Smooth muscle cell (in vitro differentiated cells): ENCODE measurements around the gene LEKR1. TPM values are rescaled to one million over a fixed set of nuclear protein-coding genes. Genes with fewer than 3 reads are reported as not detected.

Experiments used
- DNase-seq: peaks from one replicate; lab custom pipeline; 2025; ENCODE audit not compliant: unreplicated experiment; lab: John Stamatoyannopoulos, UW
- H2AFZ ChIP-seq: fragments of 200-600 bp; sonication (generic); 2 replicates; pipeline ENCODE4 v1.6.0; 2016; ENCODE audit warnings: antibody characterized with exemption, low read depth, mild to moderate bottlenecking
- H3F3A ChIP-seq: fragments of 200-600 bp; sonication (generic); 2 replicates; pipeline ENCODE4 v1.6.0; 2017; ENCODE audit warnings: antibody characterized with exemption, low read depth
- H3K27ac ChIP-seq: fragments of 200-600 bp; sonication (generic); 2 replicates; pipeline ENCODE4 v1.5.1; 2016; ENCODE audit warnings: low read depth, mild to moderate bottlenecking
- H3K27me3 ChIP-seq: fragments of 200-600 bp; sonication (generic); 2 replicates; pipeline ENCODE4 v1.6.1; 2016; ENCODE audit warnings: low read depth, mild to moderate bottlenecking
- H3K36me3 ChIP-seq: fragments of 200-600 bp; sonication (generic); 2 replicates; pipeline ENCODE4 v1.5.1; 2016; ENCODE audit warnings: low read depth
- H3K4me1 ChIP-seq: fragments of 200-600 bp; sonication (generic); 2 replicates; pipeline ENCODE4 v1.5.1; 2016; ENCODE audit warnings: low read depth
- H3K4me2 ChIP-seq: fragments of 200-600 bp; sonication (generic); 2 replicates; pipeline ENCODE4 v1.6.0; 2016; ENCODE audit warnings: mild to moderate bottlenecking
- H3K4me3 ChIP-seq: fragments of 200-600 bp; sonication (generic); 2 replicates; pipeline ENCODE4 v1.5.1; 2016; ENCODE audit warnings: mild to moderate bottlenecking
- H3K79me2 ChIP-seq: fragments of 200-600 bp; sonication (generic); 2 replicates; pipeline ENCODE4 v1.6.0; 2016; ENCODE audit warnings: low read depth, mild to moderate bottlenecking
- H3K9ac ChIP-seq: fragments of 200-600 bp; sonication (generic); 2 replicates; pipeline ENCODE4 v1.6.0; 2016; ENCODE audit warnings: low read depth
- H3K9me3 ChIP-seq: fragments of 200-600 bp; sonication (generic); replicated peaks from 2 replicates; pipeline ENCODE4 v1.5.1; 2016; ENCODE audit warnings: low read depth
- H4K20me1 ChIP-seq: fragments of 200-600 bp; sonication (generic); 2 replicates; pipeline ENCODE4 v1.6.0; 2016; ENCODE audit warnings: low read depth
- CTCF ChIP-seq: fragments of 200-600 bp; sonication (generic); IDR thresholded peaks from 2 replicates; pipeline ENCODE4 v1.5.1; 2017; ENCODE audit warnings: borderline replicate concordance, mild to moderate bottlenecking, antibody characterized with exemption; ENCODE audit not compliant: insufficient read depth, poor library complexity, severe bottlenecking
- WGBS: methylation state at CpG from one replicate; pipeline ENCODE4 v1.1.7; 2016; ENCODE audit warnings: low lambda C conversion rate; 5-methylcytosine and 5-hydroxymethylcytosine counted together
- polyA plus RNA-seq: library from polyadenylated mRNA; unstranded; fragments of >200 nt; fragmentation: Nextera tagmentation; extraction: Ambion mirVana; gene quantifications from 2 replicates; pipeline ENCODE4 v1.2.1, GENCODE V29; 2016
- total RNA-seq: library from RNA; depleted of rRNA; stranded (reverse); fragments of >200 nt; gene quantifications from 2 replicates; pipeline ENCODE4 v1.2.3, GENCODE V29; 2014

Gene LEKR1
- total and polyA plus RNA-seq, 2 experiments from 2014 or later: 1.3 to 2.3 TPM

DNA sequence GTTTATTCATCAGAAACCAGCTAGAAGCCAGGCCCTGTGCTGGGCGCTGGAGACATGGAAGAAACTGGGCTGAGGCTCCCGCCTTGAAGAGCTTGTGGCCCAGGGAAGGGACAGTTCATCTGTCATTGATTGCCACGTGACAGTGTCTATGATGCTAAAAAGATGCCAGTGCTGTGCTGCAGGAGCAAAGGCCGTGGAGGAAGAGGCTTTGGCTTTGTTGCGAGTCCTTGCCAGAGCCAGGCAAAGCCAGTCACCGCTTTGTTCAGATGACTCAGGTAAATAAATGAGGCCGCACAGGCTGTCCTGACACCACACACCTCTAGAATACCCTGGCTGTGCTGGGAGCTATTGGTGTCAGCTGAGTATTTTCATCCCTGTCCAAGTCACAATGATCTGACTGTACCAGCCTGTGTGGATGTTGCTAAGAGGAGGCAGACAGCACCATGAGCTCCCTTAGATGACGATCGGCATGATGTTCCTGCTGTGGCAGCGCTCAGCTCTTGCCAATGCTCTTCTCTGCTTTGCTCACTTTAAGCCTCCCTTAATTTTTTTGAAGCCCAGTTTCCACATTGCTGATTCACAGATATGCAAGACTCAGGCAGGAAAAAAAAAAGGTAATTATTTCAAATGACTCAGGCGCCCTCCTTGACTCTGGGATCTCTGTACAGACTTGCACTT, 256.3 kb downstream of the LEKR1 start:
- H3K4me3 ChIP-seq: no peak overlapping the region
- peak overlapping the region; percentile 41 for H3K4me2 ChIP-seq
- H4K20me1 ChIP-seq: no peaks in the 10 kb centered on the region
- no peaks in the 10 kb centered on the region for H3K27me3 ChIP-seq
- H2AFZ ChIP-seq: no peak overlapping the region
- H3K4me1 ChIP-seq: peaks cover 11% of the 10 kb centered on the region
- H3K79me2 ChIP-seq: no peaks in the 10 kb centered on the region
- H3K9ac ChIP-seq: peak overlapping the region; percentile 67
- H3K36me3 ChIP-seq: no peaks in the 10 kb centered on the region
- peak overlapping the region; percentile 81 for H3K27ac ChIP-seq
- DNase-seq: no peak
- H3F3A ChIP-seq: peaks cover 2% of the 10 kb centered on the region
- H3K9me3 ChIP-seq: no peaks in the 10 kb centered on the region
- no peak for TF ChIP-seq CTCF
- 71% methylated on average over 11 of the region's 11 CpGs for WGBS

DNA sequence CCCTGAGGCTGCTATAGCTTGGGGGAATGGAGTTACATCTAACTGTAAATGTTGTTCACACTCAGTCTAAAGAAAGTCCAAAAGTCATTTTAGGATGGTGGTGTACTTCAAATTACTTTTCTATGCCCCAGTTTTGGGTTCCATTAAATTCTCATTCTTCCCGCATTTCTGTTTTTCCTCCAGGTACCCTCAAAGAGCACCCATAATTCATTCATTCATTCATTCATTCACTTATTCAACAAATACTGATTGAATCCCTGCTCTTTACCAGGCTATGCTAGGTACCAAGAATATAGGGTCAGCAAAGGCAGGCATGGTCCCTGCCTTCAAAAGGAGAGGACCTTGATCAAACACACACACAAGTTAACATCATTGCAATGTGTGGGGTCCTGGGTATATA, 257.7 kb downstream of the LEKR1 start:
- no peaks in the 10 kb centered on the region for H3K79me2 ChIP-seq
- H3K4me3 ChIP-seq: no peak overlapping the region
- H3K27ac ChIP-seq: no peak overlapping the region
- 95% methylated on average over 1 of the region's 1 CpG for WGBS
- no peak overlapping the region for H3K9ac ChIP-seq
- H4K20me1 ChIP-seq: no peaks in the 10 kb centered on the region
- peaks cover 20% of the 10 kb centered on the region for H3K4me1 ChIP-seq
- H2AFZ ChIP-seq: no peak overlapping the region
- H3K27me3 ChIP-seq: no peaks in the 10 kb centered on the region
- no peaks in the 10 kb centered on the region for H3K36me3 ChIP-seq
- H3F3A ChIP-seq: peaks cover 12% of the 10 kb centered on the region
- no peak for DNase-seq
- H3K9me3 ChIP-seq: no peaks in the 10 kb centered on the region
- H3K4me2 ChIP-seq: no peak overlapping the region
- TF ChIP-seq CTCF: no peak

GRCh38 chr3:157086060-157086750, 260.1 kb downstream of the LEKR1 start:
- Histone ChIP-seq H2AFZ (no peak overlapping the region), H3K4me1 (peaks cover 13% of the 10 kb centered on the region), H4K20me1 (no peaks in the 10 kb centered on the region), H3K4me3 (no peak overlapping the region), H3K27ac (no peak overlapping the region), H3K36me3 (no peaks in the 10 kb centered on the region), H3K9ac (no peak overlapping the region), H3F3A (peaks cover 12% of the 10 kb centered on the region), H3K4me2 (no peak overlapping the region), H3K9me3 (no peaks in the 10 kb centered on the region), H3K79me2 (no peaks in the 10 kb centered on the region), H3K27me3 (no peaks in the 10 kb centered on the region)
- no peak for TF ChIP-seq CTCF
- WGBS: 93% methylated on average over 6 of the region's 6 CpGs
- no peak for DNase-seq
